K562 (cell line): ENCODE measurements around the gene ILKAP.

Source experiments
- AFF1 ChIP-seq, 2 experiments: fragments of 450-650 bp; IDR thresholded peaks; 2 replicates each; pipeline ENCODE4 v1.6.1; 2018; ENCODE audit warnings: mild to moderate bottlenecking in 2 of 2, low read depth in 1 of 2; ENCODE audit not compliant: partially characterized antibody in 2 of 2
- CEBPB ChIP-seq: fragments of 450-650 bp; IDR thresholded peaks from 2 replicates; pipeline ENCODE4 v1.6.1; 2016; ENCODE audit warnings: missing genetic modification characterization, missing compliant biosample characterization
- NR2C2 ChIP-seq, 2 experiments: fragments of 200-800 bp in 1 of 2; sonication (Bioruptor generic) in 1 of 2; sonication (generic) in 1 of 2; formaldehyde crosslinking in 1 of 2; IDR thresholded peaks; 2 replicates each; pipeline versions ENCODE4 v1.6.1 to v1.8.0; 2016 to 2022; ENCODE audit warnings: mild to moderate bottlenecking in 1 of 2, missing compliant biosample characterization in 1 of 2, missing genetic modification characterization in 1 of 2, missing genetic modification reagents in 1 of 2
- POLR2AphosphoS5 ChIP-seq: IDR thresholded peaks from 2 replicates; pipeline ENCODE4 v1.6.1; 2011; ENCODE audit warnings: mild to moderate bottlenecking, low read depth, low read length, moderate library complexity; ENCODE audit not compliant: control insufficient read depth, insufficient read depth
- RAD21 ChIP-seq, 2 experiments: fragments of 250-450 bp in 1 of 2; fragments of 450-650 bp in 1 of 2; sonication (Bioruptor Pico) in 1 of 2; formaldehyde crosslinking in 1 of 2; IDR thresholded peaks in 1 of 2; conservative IDR thresholded peaks in 1 of 2; 2 replicates each; pipeline versions ENCODE4 v1.4.0 to v1.8.0; 2020 to 2022; ENCODE audit warnings: mild to moderate bottlenecking in 2 of 2, moderate library complexity in 1 of 2
- TAF9B ChIP-seq: fragments of 450-650 bp; IDR thresholded peaks from 2 replicates; pipeline ENCODE4 v1.6.1; 2018; ENCODE audit warnings: mild to moderate bottlenecking; ENCODE audit not compliant: partially characterized antibody
- ZNF140 ChIP-seq: fragments of 250-450 bp; sonication (Bioruptor Pico); IDR thresholded peaks from 2 replicates; pipeline ENCODE4 v1.8.0; 2021; ENCODE audit warnings: moderate library complexity, mild to moderate bottlenecking, inconsistent platforms

GRCh38 chr2:238130111-238130695, 73.3 kb downstream of the ILKAP start:
- TF ChIP-seq ZNF140 (no peak), AFF1 (IDR thresholded peaks at IDR 0.05; ENCODE audit: low read depth in 1 of 2, partially characterized antibody in 2 of 2) (no peak), RAD21 (CRISPR knock-in tag; conservative IDR thresholded peaks at IDR 0.05 in 1 of 2, IDR thresholded peaks at IDR 0.05 in 1 of 2) (no peak), POLR2AphosphoS5 (no peak), NR2C2 (CRISPR knock-in tag; IDR thresholded peaks at IDR 0.05) (no peak), NR2C2 (tag; IDR thresholded peaks at IDR 0.05) (no peak), CEBPB (tag) (no peak), TAF9B (no peak)
